Fibroblast of skin of right quadriceps (primary cell): ENCODE data around the gene TRAPPC8.

ENCODE experiments used
- DNase-seq: peaks from one replicate; pipeline ENCODE4 v3.0.0-alpha.2; 2013

TRAPPC8 gene

GRCh38 chr18:31791817-31792579, 150.9 kb downstream of the TRAPPC8 start:
- no peak for DNase-seq

DNA sequence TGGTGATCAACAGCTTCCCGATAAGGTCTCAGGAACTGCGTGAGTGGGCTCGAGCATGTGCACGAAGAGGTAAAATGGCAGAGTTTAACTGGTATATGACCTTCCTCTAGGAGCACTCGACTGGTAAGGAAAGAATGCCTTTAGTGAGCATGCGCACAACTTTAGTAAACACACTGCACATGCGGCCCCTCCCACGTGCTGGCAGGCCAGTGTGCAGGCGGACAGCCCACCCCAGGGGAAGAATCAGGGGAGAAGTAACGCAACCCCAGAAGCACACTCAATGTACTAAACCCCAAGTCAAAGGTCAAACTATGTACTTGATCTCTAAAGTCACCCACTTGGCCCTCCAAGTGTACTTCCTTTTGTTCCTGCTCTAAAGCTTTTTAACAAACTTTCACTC, 153.5 kb downstream of the TRAPPC8 start:
- no peak for DNase-seq

DNA sequence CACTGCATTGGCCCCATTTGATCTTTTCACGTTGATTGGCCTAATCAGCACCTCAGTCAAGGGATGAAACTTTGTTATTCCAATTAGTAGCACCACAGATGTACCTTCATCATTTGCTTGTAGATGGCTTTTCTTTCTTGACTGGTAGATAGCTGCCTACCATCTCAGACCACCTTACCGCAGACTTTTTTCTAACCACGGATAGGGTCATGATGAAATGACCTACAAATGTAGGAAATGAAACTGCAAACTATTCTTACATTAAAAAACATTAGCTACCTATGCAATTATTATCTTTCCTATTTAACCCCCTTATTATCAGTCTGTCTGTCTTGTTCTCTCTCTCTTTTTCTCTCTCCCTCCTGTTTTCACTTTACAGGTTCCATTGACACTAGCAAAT, 159.9 kb downstream of the TRAPPC8 start:
- DNase-seq: no peak
